ENCODE measurements around the gene SNX25. TPM values are rescaled to one million over a fixed set of nuclear protein-coding genes. Genes with fewer than 3 reads are reported as not detected.
"Not testable (repeated sequence)": the region's sequence is repeated elsewhere in the genome, so short reads cannot be mapped to it uniquely, and the experiment has no call there.

Gene SNX25
- total RNA-seq, 4 donors from 2014 or later, result 12.4 to 92.4 (median 17.8) TPM

DNA sequence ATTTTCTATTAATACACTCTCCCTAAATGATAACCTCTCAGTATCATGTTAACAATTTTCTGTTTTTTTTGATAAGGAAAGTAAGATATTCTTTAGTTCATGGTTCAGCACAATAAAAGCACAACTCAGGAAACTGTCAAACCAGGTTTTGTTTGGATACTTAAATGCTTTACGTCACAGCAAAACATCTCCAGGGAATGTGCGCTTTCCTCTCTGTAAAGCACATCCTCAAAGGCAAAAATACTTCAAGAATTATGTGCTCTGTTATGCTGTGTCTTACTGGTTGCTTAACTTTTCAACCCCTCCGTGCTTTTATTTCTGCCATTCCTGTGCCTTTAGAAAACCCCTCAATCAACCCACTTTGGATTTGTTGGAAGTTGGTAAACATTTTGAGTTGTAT, 27.8 kb downstream of the SNX25 start:
- H3K4me1 ChIP-seq, result peaks cover 0 to 23% (median 2%) of the 10 kb centered on the region in 4 donors
- H3K36me3 ChIP-seq, result no peaks in the 10 kb centered on the region
- TF ChIP-seq POLR2A (IDR thresholded peaks at IDR 0.05), result no peak
- TF ChIP-seq, protein P1, sequence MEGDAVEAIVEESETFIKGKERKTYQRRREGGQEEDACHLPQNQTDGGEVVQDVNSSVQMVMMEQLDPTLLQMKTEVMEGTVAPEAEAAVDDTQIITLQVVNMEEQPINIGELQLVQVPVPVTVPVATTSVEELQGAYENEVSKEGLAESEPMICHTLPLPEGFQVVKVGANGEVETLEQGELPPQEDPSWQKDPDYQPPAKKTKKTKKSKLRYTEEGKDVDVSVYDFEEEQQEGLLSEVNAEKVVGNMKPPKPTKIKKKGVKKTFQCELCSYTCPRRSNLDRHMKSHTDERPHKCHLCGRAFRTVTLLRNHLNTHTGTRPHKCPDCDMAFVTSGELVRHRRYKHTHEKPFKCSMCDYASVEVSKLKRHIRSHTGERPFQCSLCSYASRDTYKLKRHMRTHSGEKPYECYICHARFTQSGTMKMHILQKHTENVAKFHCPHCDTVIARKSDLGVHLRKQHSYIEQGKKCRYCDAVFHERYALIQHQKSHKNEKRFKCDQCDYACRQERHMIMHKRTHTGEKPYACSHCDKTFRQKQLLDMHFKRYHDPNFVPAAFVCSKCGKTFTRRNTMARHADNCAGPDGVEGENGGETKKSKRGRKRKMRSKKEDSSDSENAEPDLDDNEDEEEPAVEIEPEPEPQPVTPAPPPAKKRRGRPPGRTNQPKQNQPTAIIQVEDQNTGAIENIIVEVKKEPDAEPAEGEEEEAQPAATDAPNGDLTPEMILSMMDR (IDR thresholded peaks at IDR 0.05), result no peak
- H3K9me3 ChIP-seq, result no peaks in the 10 kb centered on the region
- DNase-seq, result no peak
- no peaks in the 10 kb centered on the region for H3K27me3 ChIP-seq
- H3K4me3 ChIP-seq, result no peak overlapping the region
- H3K27ac ChIP-seq, result no peak overlapping the region

DNA sequence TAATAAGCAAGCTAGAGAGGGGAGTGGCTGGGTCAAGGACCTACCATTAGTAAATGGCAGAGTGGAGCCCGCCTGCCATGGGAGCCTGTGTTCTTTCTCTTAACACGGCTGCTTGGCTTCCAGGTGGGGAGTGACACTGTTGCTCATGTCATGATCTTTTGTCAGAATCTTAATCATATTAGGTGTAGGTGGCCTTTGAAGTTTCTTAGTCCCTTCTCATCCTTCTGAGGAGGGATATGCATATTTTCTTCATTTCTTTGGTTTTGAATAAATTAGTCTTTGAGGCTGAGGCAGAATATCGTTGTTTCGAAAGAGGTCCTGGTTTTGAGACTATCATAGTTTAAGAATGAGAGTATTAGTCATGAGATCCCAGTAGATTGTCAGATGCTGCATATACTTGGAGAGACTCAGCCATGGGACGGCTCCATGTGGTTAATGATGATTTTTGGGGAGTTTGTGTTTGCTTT, 28.9 kb downstream of the SNX25 start:
- H3K9me3 ChIP-seq, result no peaks in the 10 kb centered on the region
- H3K4me1 ChIP-seq, result peaks cover 0 to 14% (median 2%) of the 10 kb centered on the region in 4 donors
- no peak for DNase-seq
- H3K27me3 ChIP-seq, result no peaks in the 10 kb centered on the region
- H3K36me3 ChIP-seq, result no peaks in the 10 kb centered on the region
- no peak overlapping the region for H3K4me3 ChIP-seq
- H3K27ac ChIP-seq, result no peak overlapping the region
- TF ChIP-seq, protein P1 (IDR thresholded peaks at IDR 0.05), result no peak
- no peak for TF ChIP-seq POLR2A (IDR thresholded peaks at IDR 0.05)

DNA sequence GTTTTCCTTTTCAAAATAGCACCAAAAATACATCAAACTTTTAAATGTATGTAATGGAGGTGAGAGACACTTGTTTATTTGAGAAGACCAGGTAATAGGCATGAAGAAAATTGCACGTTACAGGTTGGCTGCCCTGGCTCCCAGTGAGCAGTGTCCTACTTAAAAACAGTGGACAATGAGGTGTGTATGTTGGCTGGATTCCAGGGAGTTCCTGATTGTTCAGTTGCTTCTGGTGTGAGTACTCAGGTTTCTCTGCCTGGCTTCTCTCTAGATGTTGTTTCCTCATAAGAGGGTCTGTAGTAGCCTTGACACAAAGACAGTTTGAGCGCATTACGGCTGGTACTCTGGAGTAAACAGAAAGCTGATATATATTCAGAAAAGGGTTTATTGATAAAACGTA, 29.4 kb downstream of the SNX25 start:
- Histone ChIP-seq H3K27me3 (no peaks in the 10 kb centered on the region), H3K9me3 (no peaks in the 10 kb centered on the region), H3K4me3 (no peak overlapping the region), H3K4me1 (peaks cover 0 to 14% (median 2%) of the 10 kb centered on the region in 4 donors), H3K36me3 (no peaks in the 10 kb centered on the region), H3K27ac (no peak overlapping the region)
- no peak for TF ChIP-seq POLR2A (IDR thresholded peaks at IDR 0.05)
- TF ChIP-seq, protein P1 (IDR thresholded peaks at IDR 0.05), result no peak
- no peak for DNase-seq

DNA sequence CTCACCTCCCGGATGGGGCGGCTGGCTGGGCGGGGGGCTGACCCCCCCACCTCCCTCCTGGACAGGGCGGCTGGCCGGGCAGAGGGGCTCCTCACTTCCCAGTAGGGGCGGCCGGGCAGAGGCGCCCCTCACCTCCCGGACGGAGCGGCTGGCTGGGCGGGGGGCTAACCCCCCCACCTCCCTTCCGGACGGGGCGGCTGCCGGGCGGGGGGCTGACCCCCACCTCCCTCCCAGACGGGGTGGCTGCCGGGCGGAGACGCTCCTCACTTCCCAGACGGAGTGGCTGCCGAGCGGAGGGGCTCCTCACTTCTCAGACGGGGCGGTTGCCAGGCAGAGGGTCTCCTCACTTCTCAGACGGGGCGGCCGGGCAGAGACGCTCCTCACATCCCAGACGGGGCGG, 31.1 kb downstream of the SNX25 start:
- H3K27me3 ChIP-seq, DNase-seq, H3K36me3 ChIP-seq: not testable (repeated sequence)

DNA sequence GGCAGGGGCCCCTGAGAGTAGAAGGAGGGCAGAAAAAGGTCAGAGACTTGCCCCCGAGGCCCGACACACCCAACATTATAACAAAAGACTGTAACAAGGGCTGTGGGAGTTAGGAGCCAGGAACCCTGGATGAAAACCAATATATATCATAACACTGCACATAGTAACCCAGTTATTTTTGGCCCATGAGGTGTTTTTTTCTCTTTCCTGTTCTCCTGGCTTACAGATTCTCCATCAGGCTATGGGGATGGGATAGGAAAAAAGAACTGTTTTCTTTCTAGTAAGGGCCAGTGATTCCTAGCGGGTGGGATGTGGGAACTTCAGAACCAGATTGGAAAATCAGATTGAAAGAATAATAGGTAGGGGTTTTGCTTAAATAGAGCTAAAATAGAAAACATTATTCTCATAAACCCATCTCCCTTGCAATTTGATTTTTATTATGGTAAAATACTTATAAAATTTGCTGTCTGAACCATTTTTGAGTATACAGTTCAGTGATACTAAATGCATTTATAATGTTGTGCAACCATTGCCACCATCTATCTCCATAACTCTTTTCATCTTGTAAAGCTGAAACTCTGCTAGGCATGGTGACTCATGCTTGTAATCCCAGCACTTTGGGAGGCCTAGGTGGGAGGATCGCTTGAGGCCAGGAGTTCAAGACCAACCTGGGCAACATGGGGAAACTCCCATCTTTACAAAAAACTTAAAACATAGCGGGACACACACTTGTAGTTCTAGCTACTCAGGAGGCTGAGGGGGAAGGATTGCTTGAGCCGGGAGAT, 33.5 kb downstream of the SNX25 start:
- Histone ChIP-seq H3K4me1 (no peaks in the 10 kb centered on the region), H3K27ac (peak overlapping the region in 1 of 4 donors; percentile 42), H3K36me3 (no peaks in the 10 kb centered on the region), H3K9me3 (no peaks in the 10 kb centered on the region), H3K27me3 (no peaks in the 10 kb centered on the region), H3K4me3 (no peak overlapping the region)
- DNase-seq, result no peak
- no peak for TF ChIP-seq POLR2A (IDR thresholded peaks at IDR 0.05)
- TF ChIP-seq, protein P1 (IDR thresholded peaks at IDR 0.05), result no peak

More for the DNA sequence above, 31.1 kb downstream of the SNX25 start:
- H3K4me3 ChIP-seq, H3K27ac ChIP-seq, H3K9me3 ChIP-seq, H3K4me1 ChIP-seq: not testable (repeated sequence)

DNA sequence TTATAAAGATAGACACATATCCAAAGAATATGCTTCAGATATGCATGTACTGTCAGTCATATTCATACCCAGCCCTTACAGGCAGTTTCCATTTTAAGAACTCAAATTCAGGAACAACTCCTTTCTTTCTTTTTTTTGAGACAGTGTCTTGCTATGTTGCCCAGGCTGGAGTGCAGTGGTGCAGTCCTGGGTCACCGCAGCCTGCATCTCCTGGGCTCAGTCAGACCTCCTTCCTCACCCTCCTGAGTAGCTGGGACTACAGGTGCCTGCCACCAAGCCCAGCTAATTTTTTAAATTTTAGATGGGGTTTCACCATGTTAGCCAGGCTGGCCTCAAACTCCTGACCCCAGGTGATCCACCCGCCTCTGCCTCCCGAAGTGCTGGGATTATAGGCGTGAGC, 34.5 kb downstream of the SNX25 start:
- no peaks in the 10 kb centered on the region for H3K4me1 ChIP-seq
- H3K36me3 ChIP-seq, result no peaks in the 10 kb centered on the region
- TF ChIP-seq POLR2A (IDR thresholded peaks at IDR 0.05), result no peak
- TF ChIP-seq, protein P1 (IDR thresholded peaks at IDR 0.05), result no peak
- H3K9me3 ChIP-seq, result no peaks in the 10 kb centered on the region
- H3K27me3 ChIP-seq, result no peaks in the 10 kb centered on the region
- no peak for DNase-seq
- H3K4me3 ChIP-seq, result no peak overlapping the region
- H3K27ac ChIP-seq, result no peak overlapping the region

Measured in Peyer's patch (tissue), 4 donors.